Vagina (tissue), 2 donors: ENCODE results near the gene CADM2. TPM values are rescaled to one million over a fixed set of nuclear protein-coding genes. Genes with fewer than 3 reads are reported as not detected.

Source experiments
- DNase-seq, 2 donors: peaks; one replicate each; pipeline ENCODE4 v3.0.0-alpha.2; 2017; ENCODE audit errors: extremely low spot score in 2 of 2
- H3K27ac ChIP-seq: fragments of 200-600 bp; sonication (generic); one replicate; pipeline ENCODE4 v1.5.1; 2019
- H3K27me3 ChIP-seq: fragments of 200-600 bp; sonication (generic); one replicate; pipeline ENCODE4 v1.5.1; 2019
- H3K36me3 ChIP-seq, 2 donors: fragments of 200-600 bp; sonication (generic); one replicate each; pipeline ENCODE4 v1.5.1; 2017 to 2019
- H3K4me1 ChIP-seq: fragments of 200-600 bp; sonication (generic); one replicate; pipeline ENCODE4 v1.5.1; 2019
- H3K4me3 ChIP-seq, 2 donors: fragments of 200-600 bp; sonication (generic); 1 replicate in 1 of 2; 2 replicates in 1 of 2; pipeline ENCODE4 v1.5.1; 2016 to 2019
- H3K9me3 ChIP-seq: fragments of 200-600 bp; sonication (generic); one replicate; pipeline ENCODE4 v1.5.1; 2019
- POLR2A ChIP-seq, 2 donors: fragments of 450-650 bp; IDR thresholded peaks; one replicate each; pipeline ENCODE4 v1.6.1; 2017; ENCODE audit warnings: antibody characterized with exemption in 2 of 2, mild to moderate bottlenecking in 2 of 2, moderate library complexity in 2 of 2
- POLR2AphosphoS5 ChIP-seq, 2 donors: sonication (generic); formaldehyde crosslinking; IDR thresholded peaks; one replicate each; pipeline ENCODE4 v1.9.0; 2017; ENCODE audit warnings: antibody characterized with exemption in 2 of 2, mild to moderate bottlenecking in 2 of 2, low read depth in 1 of 2; ENCODE audit not compliant: insufficient read depth in 1 of 2
- intact Hi-C: fragments of 100-400 bp; cut with DNase I; formaldehyde crosslinking; loops from one replicate; pipeline ENCODE4 v1.15.1; 2023
- total RNA-seq: library from RNA; depleted of rRNA; stranded (reverse); fragments of >200 nt; gene quantifications from one replicate; pipeline ENCODE4 v1.2.3, GENCODE V29; 2016
- TF ChIP-seq, protein P1 (sequence below), 3 experiments: fragments of 450-650 bp in 2 of 3; fragments of 200-600 bp in 1 of 3; sonication (generic) in 1 of 3; IDR thresholded peaks; one replicate each; pipeline ENCODE4 v1.5.1; 2017 to 2019; ENCODE audit warnings: antibody characterized with exemption in 3 of 3, mild to moderate bottlenecking in 2 of 3, moderate library complexity in 2 of 3

CADM2 gene
- total RNA-seq, 1 donor from 2014 or later, result 3.7 TPM

DNA sequence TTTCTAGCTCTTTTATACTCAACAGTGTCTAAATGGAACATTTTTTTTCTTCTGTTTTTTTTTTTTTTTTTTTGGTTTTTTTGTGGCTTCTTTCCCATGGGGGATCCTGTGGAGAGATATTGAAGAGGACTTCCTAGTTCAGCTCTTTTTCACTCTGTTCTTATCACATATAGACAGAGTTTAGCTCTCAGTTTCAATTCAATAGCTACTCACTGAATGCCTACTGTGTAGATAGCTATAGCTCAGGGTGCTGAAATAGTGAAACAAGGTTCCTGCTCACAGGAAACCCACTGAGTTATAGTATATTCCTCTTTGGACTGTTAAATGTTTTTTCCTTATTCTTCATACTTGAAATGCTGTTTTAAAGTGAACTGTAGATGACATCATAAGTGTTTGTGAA lies 918.8 kb downstream of the CADM2 start:
- no peaks in the 10 kb centered on the region for H3K36me3 ChIP-seq
- DNase-seq, result no peak
- no peak overlapping the region for H3K4me3 ChIP-seq
- no peak overlapping the region for H3K27ac ChIP-seq
- TF ChIP-seq, protein P1, sequence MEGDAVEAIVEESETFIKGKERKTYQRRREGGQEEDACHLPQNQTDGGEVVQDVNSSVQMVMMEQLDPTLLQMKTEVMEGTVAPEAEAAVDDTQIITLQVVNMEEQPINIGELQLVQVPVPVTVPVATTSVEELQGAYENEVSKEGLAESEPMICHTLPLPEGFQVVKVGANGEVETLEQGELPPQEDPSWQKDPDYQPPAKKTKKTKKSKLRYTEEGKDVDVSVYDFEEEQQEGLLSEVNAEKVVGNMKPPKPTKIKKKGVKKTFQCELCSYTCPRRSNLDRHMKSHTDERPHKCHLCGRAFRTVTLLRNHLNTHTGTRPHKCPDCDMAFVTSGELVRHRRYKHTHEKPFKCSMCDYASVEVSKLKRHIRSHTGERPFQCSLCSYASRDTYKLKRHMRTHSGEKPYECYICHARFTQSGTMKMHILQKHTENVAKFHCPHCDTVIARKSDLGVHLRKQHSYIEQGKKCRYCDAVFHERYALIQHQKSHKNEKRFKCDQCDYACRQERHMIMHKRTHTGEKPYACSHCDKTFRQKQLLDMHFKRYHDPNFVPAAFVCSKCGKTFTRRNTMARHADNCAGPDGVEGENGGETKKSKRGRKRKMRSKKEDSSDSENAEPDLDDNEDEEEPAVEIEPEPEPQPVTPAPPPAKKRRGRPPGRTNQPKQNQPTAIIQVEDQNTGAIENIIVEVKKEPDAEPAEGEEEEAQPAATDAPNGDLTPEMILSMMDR (IDR thresholded peaks at IDR 0.05), result no peak
- TF ChIP-seq POLR2AphosphoS5 (IDR thresholded peaks at IDR 0.05; ENCODE audit: insufficient read depth in 1 of 2, low read depth in 1 of 2) (no peak), POLR2A (IDR thresholded peaks at IDR 0.05) (no peak)
- no peaks in the 10 kb centered on the region for H3K9me3 ChIP-seq
- H3K4me1 ChIP-seq, result no peaks in the 10 kb centered on the region
- intact Hi-C loops, result no loop called here
- H3K27me3 ChIP-seq, result no peaks in the 10 kb centered on the region

DNA sequence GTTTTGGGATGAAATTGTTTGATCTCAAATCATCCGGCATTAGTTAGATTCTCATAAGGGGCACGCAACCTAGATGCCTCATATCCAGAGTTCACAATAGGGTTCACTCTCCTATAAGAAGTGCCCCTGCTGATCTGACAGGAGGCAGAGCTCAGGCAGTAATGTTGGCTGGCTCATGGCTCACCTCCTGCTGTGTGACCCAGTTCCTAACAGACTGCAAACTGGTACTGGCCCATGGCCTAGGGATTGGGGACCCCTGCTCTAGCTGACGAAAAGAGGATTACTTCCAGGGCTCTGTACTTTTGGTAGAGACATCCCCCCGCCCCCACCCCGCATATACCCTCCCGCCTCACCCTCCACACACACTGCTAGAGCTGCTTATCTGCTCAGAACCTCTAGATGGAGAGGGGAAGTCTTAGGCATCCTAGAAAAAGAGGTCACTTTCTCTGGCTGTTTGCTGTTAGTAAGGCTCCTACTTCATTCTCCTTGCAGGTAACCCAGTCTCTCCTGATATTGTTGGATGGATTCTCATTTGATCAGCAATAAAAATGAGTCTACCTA lies 923.1 kb downstream of the CADM2 start:
- no peaks in the 10 kb centered on the region for H3K9me3 ChIP-seq

DNA sequence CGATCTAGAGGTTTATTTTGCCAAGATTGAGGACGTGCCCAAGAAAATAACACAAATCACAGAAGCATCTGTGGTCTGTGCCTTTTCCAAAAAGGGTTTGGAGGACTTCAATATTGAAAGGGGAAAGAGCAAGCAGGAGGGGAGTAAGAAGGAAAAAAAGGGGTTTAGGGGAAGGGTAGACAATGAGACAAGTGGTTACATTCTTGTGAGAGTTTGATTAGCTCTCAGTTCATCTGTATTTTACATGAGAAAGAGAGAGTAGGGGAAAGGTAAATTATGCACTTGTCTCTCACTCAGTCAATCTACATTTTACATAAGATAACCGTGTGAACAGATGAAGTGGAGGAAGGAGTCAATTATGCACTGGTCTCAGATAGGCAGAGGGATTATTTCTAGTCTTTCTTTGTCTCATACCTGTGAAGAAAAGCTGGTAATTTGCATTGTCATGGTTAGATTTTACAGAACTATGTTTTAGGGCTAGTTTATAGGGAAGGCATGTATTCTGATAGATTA lies 931.3 kb downstream of the CADM2 start:
- no peaks in the 10 kb centered on the region for H3K36me3 ChIP-seq
- no peak overlapping the region for H3K4me3 ChIP-seq
- H3K4me1 ChIP-seq, result no peaks in the 10 kb centered on the region
- H3K9me3 ChIP-seq, result no peaks in the 10 kb centered on the region
- no peak overlapping the region for H3K27ac ChIP-seq
- no peaks in the 10 kb centered on the region for H3K27me3 ChIP-seq
- no peak for DNase-seq
- TF ChIP-seq POLR2AphosphoS5 (IDR thresholded peaks at IDR 0.05; ENCODE audit: insufficient read depth in 1 of 2, low read depth in 1 of 2) (no peak), POLR2A (IDR thresholded peaks at IDR 0.05) (no peak)
- TF ChIP-seq, protein P1 (IDR thresholded peaks at IDR 0.05), result no peak
- intact Hi-C loops, result no loop called here

More for the DNA sequence above, 923.1 kb downstream of the CADM2 start:
- Histone ChIP-seq H3K4me3 (no peak overlapping the region), H3K4me1 (no peaks in the 10 kb centered on the region), H3K27ac (no peak overlapping the region), H3K36me3 (no peaks in the 10 kb centered on the region), H3K27me3 (no peaks in the 10 kb centered on the region)
- DNase-seq, result no peak
- TF ChIP-seq, protein P1 (IDR thresholded peaks at IDR 0.05), result no peak
- TF ChIP-seq POLR2AphosphoS5 (IDR thresholded peaks at IDR 0.05; ENCODE audit: insufficient read depth in 1 of 2, low read depth in 1 of 2), result no peak
- TF ChIP-seq POLR2A (IDR thresholded peaks at IDR 0.05), result no peak
- intact Hi-C loops, result no loop called here

DNA sequence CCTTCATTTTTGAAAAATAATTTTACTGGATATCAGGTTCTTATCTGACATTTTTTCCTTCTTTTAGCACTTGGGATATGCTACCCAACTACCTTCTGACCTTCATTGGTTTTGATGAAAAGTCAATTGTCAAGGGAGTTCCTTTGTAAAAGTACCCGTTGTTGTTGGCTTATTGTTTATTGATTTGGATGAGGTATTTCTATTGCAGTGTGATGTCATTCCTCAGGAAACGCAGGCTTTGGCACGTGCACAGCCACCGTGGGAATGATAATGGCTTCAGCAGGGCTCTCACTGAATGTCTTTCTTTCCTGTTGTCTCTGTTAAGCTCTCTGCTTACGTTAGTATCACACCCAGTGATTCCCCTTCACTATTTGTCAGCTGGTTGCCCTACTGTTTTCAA lies 944.6 kb downstream of the CADM2 start:
- H3K27ac ChIP-seq, result no peak overlapping the region
- H3K4me1 ChIP-seq, result no peaks in the 10 kb centered on the region
- intact Hi-C loops, result no loop called here
- H3K27me3 ChIP-seq, result no peaks in the 10 kb centered on the region
- no peak overlapping the region for H3K4me3 ChIP-seq
- H3K36me3 ChIP-seq, result no peaks in the 10 kb centered on the region
- no peaks in the 10 kb centered on the region for H3K9me3 ChIP-seq
- DNase-seq, result no peak
- no peak for TF ChIP-seq POLR2AphosphoS5 (IDR thresholded peaks at IDR 0.05; ENCODE audit: insufficient read depth in 1 of 2, low read depth in 1 of 2)
- TF ChIP-seq, protein P1 (IDR thresholded peaks at IDR 0.05), result no peak
- no peak for TF ChIP-seq POLR2A (IDR thresholded peaks at IDR 0.05)

DNA sequence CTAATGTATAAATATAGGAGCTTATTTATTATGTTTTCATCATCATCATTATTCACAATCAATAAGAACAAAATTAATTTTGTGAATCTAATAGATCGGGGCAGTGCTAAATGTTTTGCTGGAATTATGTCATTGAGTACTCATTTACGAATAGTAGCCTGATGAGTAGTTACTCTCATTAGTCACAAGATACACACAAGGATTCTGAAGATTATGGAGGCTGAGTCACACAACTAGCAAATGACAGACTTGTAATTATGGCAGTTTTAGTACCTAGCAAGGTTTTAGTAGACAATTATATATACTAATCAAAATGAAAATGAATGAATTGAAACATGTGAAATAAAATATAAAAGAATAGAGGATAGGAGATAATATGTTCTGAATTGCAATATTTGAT lies 954.2 kb downstream of the CADM2 start:
- H3K9me3 ChIP-seq, result no peaks in the 10 kb centered on the region
- DNase-seq, result no peak
- no peaks in the 10 kb centered on the region for H3K4me1 ChIP-seq
- intact Hi-C loops, result no loop called here
- no peaks in the 10 kb centered on the region for H3K36me3 ChIP-seq
- H3K27ac ChIP-seq, result no peak overlapping the region
- no peak overlapping the region for H3K4me3 ChIP-seq
- TF ChIP-seq POLR2AphosphoS5 (IDR thresholded peaks at IDR 0.05; ENCODE audit: insufficient read depth in 1 of 2, low read depth in 1 of 2) (no peak), POLR2A (IDR thresholded peaks at IDR 0.05) (no peak)
- TF ChIP-seq, protein P1 (IDR thresholded peaks at IDR 0.05), result no peak
- no peaks in the 10 kb centered on the region for H3K27me3 ChIP-seq
